ENCODE results near the gene TMEM238.

DNA sequence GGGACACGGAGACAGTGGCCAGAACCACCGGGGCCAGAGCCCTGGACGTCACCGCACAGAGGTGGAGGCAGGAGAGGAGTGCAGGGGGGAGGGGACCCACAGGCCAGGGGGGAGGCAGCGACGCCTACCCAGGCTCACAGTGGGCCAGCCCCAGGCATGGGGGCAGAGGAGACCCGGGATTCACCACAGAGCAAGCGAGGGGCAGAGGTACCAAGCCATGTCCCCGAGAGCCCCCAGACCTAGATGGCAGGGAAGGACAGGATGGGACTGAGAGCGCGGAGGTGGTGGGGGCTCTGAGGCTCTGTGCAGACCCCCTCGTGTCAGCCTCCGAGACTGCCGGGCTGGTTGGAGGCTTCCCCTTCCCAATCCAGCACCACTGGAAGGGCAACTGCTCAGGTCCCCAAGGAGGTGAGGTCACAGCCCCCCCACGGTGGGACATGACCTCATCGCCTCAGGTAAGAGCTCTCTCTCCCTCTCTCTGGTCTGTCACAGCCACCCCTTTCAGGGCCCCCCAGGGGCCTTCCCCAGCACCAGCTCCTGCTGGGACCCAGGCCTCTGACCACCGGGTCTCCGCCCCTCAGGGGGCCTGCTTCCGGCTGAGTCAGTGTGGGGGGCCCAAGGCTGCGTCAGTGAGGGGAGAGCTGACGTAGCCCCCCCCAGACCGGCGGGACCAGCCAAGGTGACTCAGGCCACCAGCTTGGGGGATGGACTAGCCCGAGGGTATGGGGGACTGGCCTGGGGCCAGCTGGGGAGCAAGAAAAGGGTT, 11.6 kb downstream of the TMEM238 start:
- no peak for TF ChIP-seq MEF2A (IDR thresholded peaks at IDR 0.05; ENCODE audit: insufficient read depth, low read depth, low read length)
- TF ChIP-seq HCFC1 (IDR thresholded peaks at IDR 0.05; ENCODE audit: low read length) = no peak
- no peak for TF ChIP-seq CBX3 (IDR thresholded peaks at IDR 0.05; ENCODE audit: borderline replicate concordance, low read depth)
- TF ChIP-seq RCOR1 (conservative IDR thresholded peaks at IDR 0.05; ENCODE audit: low read depth, low read length) = no peak
- TF ChIP-seq, protein P1, sequence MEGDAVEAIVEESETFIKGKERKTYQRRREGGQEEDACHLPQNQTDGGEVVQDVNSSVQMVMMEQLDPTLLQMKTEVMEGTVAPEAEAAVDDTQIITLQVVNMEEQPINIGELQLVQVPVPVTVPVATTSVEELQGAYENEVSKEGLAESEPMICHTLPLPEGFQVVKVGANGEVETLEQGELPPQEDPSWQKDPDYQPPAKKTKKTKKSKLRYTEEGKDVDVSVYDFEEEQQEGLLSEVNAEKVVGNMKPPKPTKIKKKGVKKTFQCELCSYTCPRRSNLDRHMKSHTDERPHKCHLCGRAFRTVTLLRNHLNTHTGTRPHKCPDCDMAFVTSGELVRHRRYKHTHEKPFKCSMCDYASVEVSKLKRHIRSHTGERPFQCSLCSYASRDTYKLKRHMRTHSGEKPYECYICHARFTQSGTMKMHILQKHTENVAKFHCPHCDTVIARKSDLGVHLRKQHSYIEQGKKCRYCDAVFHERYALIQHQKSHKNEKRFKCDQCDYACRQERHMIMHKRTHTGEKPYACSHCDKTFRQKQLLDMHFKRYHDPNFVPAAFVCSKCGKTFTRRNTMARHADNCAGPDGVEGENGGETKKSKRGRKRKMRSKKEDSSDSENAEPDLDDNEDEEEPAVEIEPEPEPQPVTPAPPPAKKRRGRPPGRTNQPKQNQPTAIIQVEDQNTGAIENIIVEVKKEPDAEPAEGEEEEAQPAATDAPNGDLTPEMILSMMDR (IDR thresholded peaks at IDR 0.05 in 2 of 3, conservative IDR thresholded peaks at IDR 0.05 in 1 of 3; ENCODE audit: control insufficient read depth in 2 of 3, extremely low read depth in 1 of 3, insufficient read depth in 1 of 3, low read depth in 3 of 3, low read length in 3 of 3) = no peak
- TF ChIP-seq CREB1 (IDR thresholded peaks at IDR 0.05; ENCODE audit: low read depth) = no peak
- no peak for TF ChIP-seq NFIC (IDR thresholded peaks at IDR 0.05; ENCODE audit: low read depth, low read length)
- no peak for TF ChIP-seq SUZ12 (IDR thresholded peaks at IDR 0.05; ENCODE audit: unreplicated experiment)
- no peak for TF ChIP-seq SUPT20H (IDR thresholded peaks at IDR 0.05; ENCODE audit: borderline replicate concordance, control insufficient read depth, low read depth, low read length)
- TF ChIP-seq ZNF274 (IDR thresholded peaks at IDR 0.05; ENCODE audit: insufficient read depth, insufficient read length) = no peak
- no peak for TF ChIP-seq RAD21 (IDR thresholded peaks at IDR 0.05; ENCODE audit: insufficient read depth, low read depth, low read length)
- TF ChIP-seq, protein P2, sequence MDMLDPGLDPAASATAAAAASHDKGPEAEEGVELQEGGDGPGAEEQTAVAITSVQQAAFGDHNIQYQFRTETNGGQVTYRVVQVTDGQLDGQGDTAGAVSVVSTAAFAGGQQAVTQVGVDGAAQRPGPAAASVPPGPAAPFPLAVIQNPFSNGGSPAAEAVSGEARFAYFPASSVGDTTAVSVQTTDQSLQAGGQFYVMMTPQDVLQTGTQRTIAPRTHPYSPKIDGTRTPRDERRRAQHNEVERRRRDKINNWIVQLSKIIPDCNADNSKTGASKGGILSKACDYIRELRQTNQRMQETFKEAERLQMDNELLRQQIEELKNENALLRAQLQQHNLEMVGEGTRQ (IDR thresholded peaks at IDR 0.05; ENCODE audit: borderline replicate concordance, low read depth, low read length) = no peak
- TF ChIP-seq POLR2A (IDR thresholded peaks at IDR 0.05; ENCODE audit: low read depth, low read length) = no peak
- no peak for TF ChIP-seq CEBPB (IDR thresholded peaks at IDR 0.05; ENCODE audit: borderline replicate concordance in 1 of 2, low read depth in 2 of 2, low read length in 2 of 2)
